Osteoblast (primary cell): ENCODE results near the gene PIM1. TPM values are rescaled to one million over a fixed set of nuclear protein-coding genes. Genes with fewer than 3 reads are reported as not detected.

Source experiments
- DNase-seq: peaks from one replicate; pipeline ENCODE4 v3.0.0; 2011; ENCODE audit warnings: low spot score, mixed read lengths; ENCODE audit not compliant: insufficient read length; ENCODE audit errors: missing footprints
- H2AFZ ChIP-seq: 2 replicates; pipeline ENCODE4 v1.6.0; 2011; ENCODE audit warnings: mild to moderate bottlenecking, low read length
- H3K27ac ChIP-seq: 2 replicates; pipeline ENCODE4 v1.5.1; 2011; ENCODE audit warnings: mild to moderate bottlenecking, low read depth, low read length, moderate library complexity
- H3K27me3 ChIP-seq: 2 replicates; pipeline ENCODE4 v1.6.0; 2012; ENCODE audit warnings: mild to moderate bottlenecking, control low read depth, inconsistent platforms, low read length, moderate library complexity; ENCODE audit not compliant: insufficient read depth
- H3K36me3 ChIP-seq: 2 replicates; pipeline ENCODE4 v1.5.1; 2011; ENCODE audit warnings: mild to moderate bottlenecking, low read length, control low read depth, moderate library complexity; ENCODE audit not compliant: insufficient read depth
- H3K4me1 ChIP-seq: 2 replicates; pipeline ENCODE4 v1.5.1; 2011; ENCODE audit warnings: mild to moderate bottlenecking, low read length, control low read depth, moderate library complexity; ENCODE audit not compliant: insufficient read depth
- H3K4me2 ChIP-seq: 2 replicates; pipeline ENCODE4 v1.6.0; 2011; ENCODE audit warnings: mild to moderate bottlenecking, low read length; ENCODE audit not compliant: insufficient read depth
- H3K4me3 ChIP-seq: fragments of 200-600 bp; sonication (generic); 3 replicates; pipeline ENCODE4 v1.5.1; 2012; ENCODE audit warnings: mild to moderate bottlenecking, low read length, inconsistent platforms; ENCODE audit not compliant: insufficient read depth
- H3K79me2 ChIP-seq: 2 replicates; pipeline ENCODE4 v1.6.0; 2012; ENCODE audit warnings: mild to moderate bottlenecking, low read length, control low read depth, inconsistent platforms; ENCODE audit not compliant: insufficient read depth
- H3K9me3 ChIP-seq: 2 replicates; pipeline ENCODE4 v1.5.1; 2011; ENCODE audit warnings: low read depth, low read length, control low read depth
- H4K20me1 ChIP-seq: 2 replicates; pipeline ENCODE4 v1.6.0; 2012; ENCODE audit warnings: mild to moderate bottlenecking, low read length, control low read depth; ENCODE audit not compliant: insufficient read depth
- total RNA-seq: library from RNA; depleted of rRNA; stranded (reverse); fragments of >200 nt; gene quantifications from 2 replicates; pipeline ENCODE4 v1.2.3, GENCODE V29; 2012
- TF ChIP-seq, protein P1 (sequence below): IDR thresholded peaks from 2 replicates; pipeline ENCODE4 v1.5.1; 2011; ENCODE audit warnings: mild to moderate bottlenecking, low read depth, low read length, moderate library complexity; ENCODE audit errors: extremely low read depth

The PIM1 gene
- total RNA-seq, 1 donor, result 14.8 TPM

- Histone ChIP-seq H3K27ac (no peak overlapping the region), H4K20me1 (no peaks in the 10 kb centered on the region), H3K27me3 (no peaks in the 10 kb centered on the region), H3K9me3 (no peaks in the 10 kb centered on the region), H3K4me3 (no peak overlapping the region), H3K4me2 (no peak overlapping the region), H3K4me1 (peaks cover 57% of the 10 kb centered on the region), H2AFZ (no peak overlapping the region), H3K79me2 (no peaks in the 10 kb centered on the region), H3K36me3 (no peaks in the 10 kb centered on the region)
- TF ChIP-seq, protein P1, sequence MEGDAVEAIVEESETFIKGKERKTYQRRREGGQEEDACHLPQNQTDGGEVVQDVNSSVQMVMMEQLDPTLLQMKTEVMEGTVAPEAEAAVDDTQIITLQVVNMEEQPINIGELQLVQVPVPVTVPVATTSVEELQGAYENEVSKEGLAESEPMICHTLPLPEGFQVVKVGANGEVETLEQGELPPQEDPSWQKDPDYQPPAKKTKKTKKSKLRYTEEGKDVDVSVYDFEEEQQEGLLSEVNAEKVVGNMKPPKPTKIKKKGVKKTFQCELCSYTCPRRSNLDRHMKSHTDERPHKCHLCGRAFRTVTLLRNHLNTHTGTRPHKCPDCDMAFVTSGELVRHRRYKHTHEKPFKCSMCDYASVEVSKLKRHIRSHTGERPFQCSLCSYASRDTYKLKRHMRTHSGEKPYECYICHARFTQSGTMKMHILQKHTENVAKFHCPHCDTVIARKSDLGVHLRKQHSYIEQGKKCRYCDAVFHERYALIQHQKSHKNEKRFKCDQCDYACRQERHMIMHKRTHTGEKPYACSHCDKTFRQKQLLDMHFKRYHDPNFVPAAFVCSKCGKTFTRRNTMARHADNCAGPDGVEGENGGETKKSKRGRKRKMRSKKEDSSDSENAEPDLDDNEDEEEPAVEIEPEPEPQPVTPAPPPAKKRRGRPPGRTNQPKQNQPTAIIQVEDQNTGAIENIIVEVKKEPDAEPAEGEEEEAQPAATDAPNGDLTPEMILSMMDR, result no peak
- no peak for DNase-seq
Observed at GRCh38 chr6:37140145-37140544, 29.8 kb upstream of the PIM1 start.

- Histone ChIP-seq H4K20me1 (no peaks in the 10 kb centered on the region), H3K4me3 (no peak overlapping the region), H3K4me1 (peaks cover 46% of the 10 kb centered on the region), H2AFZ (no peak overlapping the region), H3K9me3 (no peaks in the 10 kb centered on the region), H3K27ac (peak overlapping the region; percentile 54), H3K4me2 (peak overlapping the region; percentile 12), H3K27me3 (no peaks in the 10 kb centered on the region), H3K79me2 (no peaks in the 10 kb centered on the region), H3K36me3 (no peaks in the 10 kb centered on the region)
- DNase-seq, result no peak
- TF ChIP-seq, protein P1, result no peak
Observed at GRCh38 chr6:37141281-37142049, 28.5 kb upstream of the PIM1 start.

DNA sequence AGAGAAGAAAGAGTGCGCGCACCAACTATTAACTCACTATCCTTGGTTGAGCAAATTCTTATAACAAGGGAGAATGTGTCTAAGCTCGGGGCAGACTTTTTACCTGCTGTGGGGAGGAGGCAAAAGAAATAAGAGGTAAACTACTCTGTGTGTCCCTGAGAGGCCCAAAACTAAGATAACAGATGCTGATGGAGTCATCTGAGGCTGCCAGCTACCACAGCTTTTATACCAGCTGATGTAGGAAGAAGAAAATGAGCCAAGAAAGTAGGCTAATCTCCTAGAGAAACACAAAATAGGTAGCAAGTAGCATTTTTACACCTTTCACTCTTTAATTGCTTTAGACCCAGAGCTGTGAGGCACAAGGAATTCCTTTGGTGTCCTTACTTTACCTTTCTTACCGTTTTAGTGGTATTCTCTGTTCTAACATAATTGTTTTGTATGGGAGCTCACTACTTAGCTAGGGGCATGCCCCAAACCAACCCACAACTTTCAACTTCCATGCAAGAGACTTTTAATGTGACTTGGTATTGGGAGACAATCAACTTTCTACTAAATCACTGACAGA, 27.8 kb upstream of the PIM1 start:
- Histone ChIP-seq H3K27ac (peak overlapping the region; percentile 54), H4K20me1 (no peaks in the 10 kb centered on the region), H3K4me2 (peak overlapping the region; percentile 5), H3K36me3 (no peaks in the 10 kb centered on the region), H3K79me2 (no peaks in the 10 kb centered on the region), H3K9me3 (no peaks in the 10 kb centered on the region), H3K27me3 (no peaks in the 10 kb centered on the region), H3K4me1 (peaks cover 39% of the 10 kb centered on the region), H3K4me3 (no peak overlapping the region), H2AFZ (no peak overlapping the region)
- no peak for DNase-seq
- TF ChIP-seq, protein P1, result no peak

DNA sequence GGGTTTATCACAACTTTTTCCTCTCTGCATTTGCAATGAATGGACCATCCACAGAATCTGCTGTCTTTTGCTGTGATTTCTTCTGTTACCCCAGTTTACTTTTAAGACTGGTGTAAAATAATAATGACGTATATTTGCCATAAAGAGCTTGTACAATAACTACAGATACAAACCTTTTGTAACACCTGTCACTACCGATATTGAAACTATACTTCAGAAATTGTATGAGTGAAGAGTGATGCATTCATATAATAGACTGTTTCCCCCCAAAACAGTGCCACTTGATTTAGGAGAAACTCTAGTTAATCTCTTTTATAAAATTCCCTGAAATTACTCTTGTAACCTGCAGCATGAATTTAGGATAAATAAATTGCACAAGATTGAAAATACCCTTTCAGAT, 26.4 kb upstream of the PIM1 start:
- Histone ChIP-seq H3K27me3 (no peaks in the 10 kb centered on the region), H3K79me2 (no peaks in the 10 kb centered on the region), H3K36me3 (no peaks in the 10 kb centered on the region), H3K4me2 (no peak overlapping the region), H4K20me1 (no peaks in the 10 kb centered on the region), H3K4me1 (peaks cover 29% of the 10 kb centered on the region), H3K4me3 (no peak overlapping the region), H2AFZ (no peak overlapping the region), H3K27ac (peak overlapping the region; percentile 85), H3K9me3 (no peaks in the 10 kb centered on the region)
- TF ChIP-seq, protein P1, result no peak
- no peak for DNase-seq
